ENCODE results near the gene BCAN. TPM values are rescaled to one million over a fixed set of nuclear protein-coding genes. Genes with fewer than 3 reads are reported as not detected.

BCAN gene
- total RNA-seq, 2 experiments from 2014 or later, result not detected

DNA sequence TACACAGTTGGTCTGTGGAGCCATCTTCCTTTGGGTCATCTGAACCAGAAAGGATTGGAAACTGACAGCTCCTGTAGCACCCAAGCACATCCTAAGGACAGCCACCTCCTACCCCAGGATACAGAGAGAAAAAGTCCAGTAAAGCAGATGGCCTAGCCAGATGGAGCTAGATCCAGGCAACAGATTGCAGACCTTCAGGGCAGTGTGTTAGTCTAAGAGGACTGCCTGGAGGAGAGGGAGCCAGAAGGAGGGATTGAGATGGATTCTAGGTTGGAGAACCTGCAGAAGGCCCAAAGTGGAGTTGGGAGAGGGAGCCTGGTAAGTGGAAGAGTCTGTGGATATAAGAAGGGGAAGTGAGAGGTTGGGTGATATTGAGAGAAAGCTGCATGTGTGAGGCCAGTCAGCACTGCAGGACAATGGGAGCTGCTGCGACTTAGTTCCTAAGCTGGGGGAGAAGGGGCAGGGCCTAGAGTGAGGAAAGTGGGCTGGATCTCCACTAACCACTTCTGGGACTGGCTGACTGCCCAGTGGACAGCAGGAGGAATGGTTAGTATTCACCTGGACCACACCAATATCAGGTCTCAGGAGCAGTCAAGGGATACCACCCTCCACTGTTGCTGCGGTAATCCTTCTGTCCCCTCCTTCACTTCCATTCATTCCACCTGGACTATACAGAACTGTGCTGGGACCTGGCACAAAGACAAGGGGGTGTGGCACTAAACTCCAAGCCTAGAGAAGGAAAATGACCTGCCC, 13.4 kb downstream of the BCAN start:
- H3K27ac Mint-ChIP-seq, result no peak overlapping the region
- H3K4me3 Mint-ChIP-seq, result no peak overlapping the region
- DNase-seq (no peak), ATAC-seq (no peak)
- peaks cover 54% of the 10 kb centered on the region for H3K27me3 Mint-ChIP-seq
- intact Hi-C loops (cut with DNase I, micrococcal nuclease), result no loop called here
- ChIA-PET CTCF (interaction anchor here (0.6 to 7.7 kb wide), 9 partner anchors 10 to 194 kb away, joined by 3 to 117 read pairs (median 3); no protein-coding TSS in a partner anchor), POLR2A (no interaction called here)
- H3K9me3 Mint-ChIP-seq (ENCODE audit: low read depth), result no peaks in the 10 kb centered on the region
- no peaks in the 10 kb centered on the region for H3K36me3 Mint-ChIP-seq (ENCODE audit: low read depth)
- peaks cover 28% of the 10 kb centered on the region for H3K4me1 Mint-ChIP-seq

GRCh38 chr1:156655904-156656516, 14.1 kb downstream of the BCAN start:
- CTCF ChIA-PET, result interaction anchor here (0.6 to 7.7 kb wide), 8 partner anchors 10 to 193 kb away, joined by 3 to 117 read pairs (median 3); no protein-coding TSS in a partner anchor
- Mint-ChIP-seq H3K4me1 (peaks cover 32% of the 10 kb centered on the region), H3K27ac (no peak overlapping the region), H3K9me3 (ENCODE audit: low read depth) (no peaks in the 10 kb centered on the region), H3K4me3 (no peak overlapping the region), H3K27me3 (peaks cover 51% of the 10 kb centered on the region), H3K36me3 (ENCODE audit: low read depth) (no peaks in the 10 kb centered on the region)
- intact Hi-C loops (cut with DNase I, micrococcal nuclease), result no loop called here
- ATAC-seq, result no peak
- DNase-seq, result no peak
- POLR2A ChIA-PET, result no interaction called here

DNA sequence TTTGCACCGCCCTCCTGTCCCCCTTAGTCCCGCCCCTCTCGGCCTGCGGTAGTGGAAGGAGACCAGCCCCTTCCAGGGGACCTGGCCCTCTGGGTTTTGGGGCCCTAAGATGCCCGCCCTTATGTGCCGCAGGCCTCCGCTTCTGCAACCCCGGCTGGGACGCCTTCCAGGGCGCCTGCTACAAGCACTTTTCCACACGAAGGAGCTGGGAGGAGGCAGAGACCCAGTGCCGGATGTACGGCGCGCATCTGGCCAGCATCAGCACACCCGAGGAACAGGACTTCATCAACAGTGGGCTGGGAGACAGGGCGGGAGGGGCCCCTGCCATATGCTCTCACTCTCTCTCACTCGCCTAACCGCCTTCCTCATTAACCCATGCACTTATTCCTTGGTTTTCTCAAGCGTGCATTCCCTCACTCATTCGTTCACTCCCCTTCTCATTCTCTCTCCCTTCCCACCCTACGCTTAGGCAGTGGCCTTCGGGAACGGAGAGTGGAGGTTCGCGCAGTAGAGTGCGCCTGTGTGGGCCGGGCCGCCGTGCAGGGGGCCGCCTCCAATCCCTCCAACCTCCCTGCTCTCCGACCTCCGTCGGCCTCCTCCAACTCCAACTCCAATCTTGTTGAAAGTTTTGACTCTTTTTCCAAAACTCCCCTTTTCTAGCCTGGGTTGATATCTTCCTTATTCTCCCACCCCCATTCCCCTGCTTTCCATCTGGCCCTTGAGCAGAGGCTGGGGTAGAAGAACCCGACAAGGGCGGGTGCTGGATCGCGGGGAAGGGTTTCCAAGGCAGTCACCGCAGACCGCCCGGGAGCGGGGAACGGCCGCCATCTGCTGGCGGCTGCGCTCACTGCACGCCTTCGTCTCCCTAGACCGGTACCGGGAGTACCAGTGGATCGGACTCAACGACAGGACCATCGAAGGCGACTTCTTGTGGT, 15.2 kb downstream of the BCAN start:
- CTCF ChIA-PET, result interaction anchor here (0.5 to 7.7 kb wide), 21 partner anchors 8 to 237 kb away, joined by 3 to 117 read pairs (median 5); partner anchors contain the start of genes CRABP2, HAPLN2, ISG20L2 and METTL25B
- Mint-ChIP-seq H3K9me3 (ENCODE audit: low read depth) (no peaks in the 10 kb centered on the region), H3K36me3 (ENCODE audit: low read depth) (no peaks in the 10 kb centered on the region), H3K27ac (no peak overlapping the region), H3K4me3 (peak overlapping the region; percentile 37), H3K4me1 (peaks cover 41% of the 10 kb centered on the region), H3K27me3 (peaks cover 48% of the 10 kb centered on the region)
- peak; percentile 83 for DNase-seq
- peak; percentile 22 for ATAC-seq
- intact Hi-C loops (cut with DNase I, micrococcal nuclease), result loop anchor here (1.0 kb wide), 2 partner anchors 32 to 48 kb away; partner anchors contain the start of gene CRABP2 (in 1 of the 2)
- POLR2A ChIA-PET, result no interaction called here

- ChIA-PET POLR2A (no interaction called here), CTCF (interaction anchor here (0.5 to 7.7 kb wide), 18 partner anchors 8 to 212 kb away, joined by 3 to 117 read pairs (median 5); partner anchors contain the start of genes CRABP2, HAPLN2, ISG20L2 and METTL25B)
- no peak for ATAC-seq
- peaks cover 45% of the 10 kb centered on the region for H3K27me3 Mint-ChIP-seq
- intact Hi-C loops (cut with DNase I, micrococcal nuclease), result loop anchor here (1.0 kb wide), 2 partner anchors 33 to 47 kb away; partner anchors contain the start of gene CRABP2 (in 1 of the 2)
- DNase-seq, result no peak
- no peaks in the 10 kb centered on the region for H3K36me3 Mint-ChIP-seq (ENCODE audit: low read depth)
- peak overlapping the region; percentile 37 for H3K4me3 Mint-ChIP-seq
- H3K9me3 Mint-ChIP-seq (ENCODE audit: low read depth), result no peaks in the 10 kb centered on the region
- peaks cover 46% of the 10 kb centered on the region for H3K4me1 Mint-ChIP-seq
- no peak overlapping the region for H3K27ac Mint-ChIP-seq
These were observed 15.9 kb downstream of the BCAN start for GRCh38 chr1:156657741-156658319.

- H3K4me1 Mint-ChIP-seq, result peaks cover 48% of the 10 kb centered on the region
- ChIA-PET CTCF (interaction anchor here (0.8 to 7.7 kb wide), 15 partner anchors 9 to 213 kb away, joined by 3 to 117 read pairs (median 6); partner anchors contain the start of genes CRABP2, HAPLN2, ISG20L2 and METTL25B), POLR2A (no interaction called here)
- no peaks in the 10 kb centered on the region for H3K36me3 Mint-ChIP-seq (ENCODE audit: low read depth)
- ATAC-seq (no peak), DNase-seq (no peak)
- H3K27ac Mint-ChIP-seq, result no peak overlapping the region
- peaks cover 40% of the 10 kb centered on the region for H3K27me3 Mint-ChIP-seq
- no peaks in the 10 kb centered on the region for H3K9me3 Mint-ChIP-seq (ENCODE audit: low read depth)
- H3K4me3 Mint-ChIP-seq, result no peak overlapping the region
- intact Hi-C loops (cut with DNase I, micrococcal nuclease), result no loop called here
These were observed 16.6 kb downstream of the BCAN start for GRCh38 chr1:156658496-156658895.

DNA sequence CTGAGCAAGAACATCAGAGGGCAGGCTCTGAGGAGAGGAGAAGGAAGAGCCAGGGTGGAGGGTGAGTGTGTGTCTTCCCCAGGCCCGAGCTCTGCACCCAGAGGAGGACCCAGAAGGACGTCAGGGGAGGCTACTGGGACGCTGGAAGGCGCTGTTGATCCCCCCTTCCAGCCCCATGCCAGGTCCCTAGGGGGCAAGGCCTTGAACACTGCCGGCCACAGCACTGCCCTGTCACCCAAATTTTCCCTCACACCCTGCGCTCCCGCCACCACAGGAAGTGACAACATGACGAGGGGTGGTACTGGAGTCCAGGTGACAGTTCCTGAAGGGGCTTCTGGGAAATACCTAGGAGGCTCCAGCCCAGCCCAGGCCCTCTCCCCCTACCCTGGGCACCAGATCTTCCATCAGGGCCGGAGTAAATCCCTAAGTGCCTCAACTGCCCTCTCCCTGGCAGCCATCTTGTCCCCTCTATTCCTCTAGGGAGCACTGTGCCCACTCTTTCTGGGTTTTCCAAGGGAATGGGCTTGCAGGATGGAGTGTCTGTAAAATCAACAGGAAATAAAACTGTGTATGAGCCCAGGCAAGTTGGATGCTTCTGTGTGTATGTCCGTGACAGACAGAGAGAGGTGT, 17.1 kb downstream of the BCAN start:
- no peaks in the 10 kb centered on the region for H3K9me3 Mint-ChIP-seq (ENCODE audit: low read depth)
- H3K4me3 Mint-ChIP-seq, result peak overlapping the region; percentile 80
- DNase-seq (no peak), ATAC-seq (no peak)
- H3K27me3 Mint-ChIP-seq, result peaks cover 36% of the 10 kb centered on the region
- no peaks in the 10 kb centered on the region for H3K36me3 Mint-ChIP-seq (ENCODE audit: low read depth)
- POLR2A ChIA-PET, result no interaction called here
- intact Hi-C loops (cut with DNase I, micrococcal nuclease), result no loop called here
- peaks cover 48% of the 10 kb centered on the region for H3K4me1 Mint-ChIP-seq
- CTCF ChIA-PET, result interaction anchor here (0.5 to 7.7 kb wide), 21 partner anchors 8 to 232 kb away, joined by 3 to 117 read pairs (median 5); partner anchors contain the start of genes CRABP2, HAPLN2, ISG20L2 and METTL25B
- H3K27ac Mint-ChIP-seq, result no peak overlapping the region

DNA sequence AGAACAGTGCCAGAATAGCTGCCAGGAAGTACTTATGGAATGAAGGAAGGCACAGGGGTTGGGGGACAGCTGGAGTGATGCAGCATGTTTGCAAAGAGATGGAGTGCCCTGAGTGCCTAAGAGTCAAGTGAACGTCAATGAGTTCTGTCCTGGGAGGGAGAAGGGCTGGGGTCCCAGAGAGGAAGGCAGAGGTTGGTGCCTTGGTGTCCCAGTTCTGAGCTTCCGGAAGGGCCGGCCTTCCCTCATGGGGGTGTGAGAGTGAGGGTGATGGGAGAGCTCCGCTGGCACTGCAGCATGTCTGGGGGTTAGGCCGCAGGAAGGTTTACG, 17.7 kb downstream of the BCAN start:
- intact Hi-C loops (cut with DNase I, micrococcal nuclease), result no loop called here
- CTCF ChIA-PET, result interaction anchor here (0.5 to 7.7 kb wide), 20 partner anchors 9 to 231 kb away, joined by 3 to 117 read pairs (median 4); partner anchors contain the start of genes CRABP2, HAPLN2, ISG20L2 and METTL25B

GRCh38 chr1:156659988-156660751, 18.3 kb downstream of the BCAN start:
- CTCF ChIA-PET, result interaction anchor here (0.5 to 7.7 kb wide), 31 partner anchors 9 to 1293 kb away, joined by 3 to 117 read pairs (median 4); partner anchors contain the start of genes CRABP2, HAPLN2, ISG20L2 and METTL25B
- Mint-ChIP-seq H3K27ac (peak overlapping the region; percentile 74), H3K9me3 (ENCODE audit: low read depth) (no peaks in the 10 kb centered on the region), H3K27me3 (peaks cover 27% of the 10 kb centered on the region), H3K36me3 (ENCODE audit: low read depth) (no peaks in the 10 kb centered on the region), H3K4me1 (peaks cover 48% of the 10 kb centered on the region), H3K4me3 (peak overlapping the region; percentile 80)
- ATAC-seq (peak; percentile 88), DNase-seq (peak; percentile 98)
- intact Hi-C loops (cut with DNase I, micrococcal nuclease), result loop anchor here (1.0 to 5.0 kb wide), 6 partner anchors 17 to 472 kb away; partner anchors contain the start of genes NES (in 1 of the 2) and PRCC (in 1 of the 2)
- POLR2A ChIA-PET, result interaction anchor here (0.6 kb wide), 1 partner anchor 69 kb away, joined by 5 read pairs; the partner anchor contains the start of genes ISG20L2 and METTL25B

More for the DNA sequence above, 17.7 kb downstream of the BCAN start:
- Mint-ChIP-seq H3K36me3 (ENCODE audit: low read depth) (no peaks in the 10 kb centered on the region), H3K4me1 (peaks cover 48% of the 10 kb centered on the region), H3K27me3 (peaks cover 31% of the 10 kb centered on the region), H3K9me3 (ENCODE audit: low read depth) (no peaks in the 10 kb centered on the region), H3K4me3 (peak overlapping the region; percentile 80), H3K27ac (peak overlapping the region; percentile 9)
- ATAC-seq (no peak), DNase-seq (no peak)
- POLR2A ChIA-PET, result no interaction called here

DNA sequence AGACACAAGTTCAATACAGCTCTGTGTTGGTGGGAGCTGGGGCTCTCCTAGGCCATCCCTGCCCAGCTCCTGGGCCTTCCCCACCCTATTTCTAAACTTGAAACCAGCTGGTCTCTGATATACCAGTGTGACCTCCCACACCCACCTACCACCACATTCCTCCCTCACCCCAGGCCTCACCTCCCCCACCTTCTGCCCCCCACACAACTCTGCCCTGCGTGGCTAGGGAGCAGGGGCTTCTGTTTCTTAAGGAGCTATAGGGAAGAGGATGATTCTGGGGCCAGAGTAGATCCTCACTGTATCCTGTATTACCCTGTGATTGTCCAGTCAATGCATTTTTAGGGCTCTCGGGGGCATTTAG, 18.8 kb downstream of the BCAN start:
- DNase-seq, result no peak
- ChIA-PET CTCF (interaction anchor here (0.6 to 7.7 kb wide), 20 partner anchors 11 to 1294 kb away, joined by 3 to 117 read pairs (median 4); partner anchors contain the start of genes BCAN, CRABP2, ISG20L2 and METTL25B), POLR2A (interaction anchor here (0.5 to 1.1 kb wide), 4 partner anchors 36 to 68 kb away, joined by 3 to 5 read pairs (median 4); partner anchors contain the start of genes ISG20L2 and METTL25B)
- peak overlapping the region; percentile 74 for H3K27ac Mint-ChIP-seq
- H3K4me1 Mint-ChIP-seq, result peaks cover 48% of the 10 kb centered on the region
- peaks cover 23% of the 10 kb centered on the region for H3K27me3 Mint-ChIP-seq
- H3K9me3 Mint-ChIP-seq (ENCODE audit: low read depth), result no peaks in the 10 kb centered on the region
- H3K36me3 Mint-ChIP-seq (ENCODE audit: low read depth), result no peaks in the 10 kb centered on the region
- intact Hi-C loops (cut with DNase I, micrococcal nuclease), result loop anchor here (1.0 to 5.0 kb wide), 6 partner anchors 17 to 472 kb away; partner anchors contain the start of genes NES (in 1 of the 2) and PRCC (in 1 of the 2)
- peak overlapping the region; percentile 80 for H3K4me3 Mint-ChIP-seq
- ATAC-seq, result no peak

All from activated CD4-positive, alpha-beta T cell treated with anti-CD3 and anti-CD28 coated beads for 36 hours (primary cell).